D721Med (cell line): ENCODE results near the gene SLC46A2.

ENCODE experiments used
- DNase-seq: peaks from one replicate; pipeline ENCODE4 v3.0.0; 2011; ENCODE audit warnings: low spot score; ENCODE audit not compliant: insufficient read length
- FAIRE-seq: peaks from 2 replicates; lab custom pipeline; 2011; peaks lifted over from hg19 to GRCh38; lab: Jason Lieb, UNC
- TF ChIP-seq, protein P1 (sequence below): IDR thresholded peaks from 2 replicates; pipeline ENCODE4 v1.5.1; 2012; ENCODE audit warnings: mild to moderate bottlenecking, control low read depth; ENCODE audit not compliant: insufficient read depth; ENCODE audit errors: missing control alignments

Gene SLC46A2

DNA sequence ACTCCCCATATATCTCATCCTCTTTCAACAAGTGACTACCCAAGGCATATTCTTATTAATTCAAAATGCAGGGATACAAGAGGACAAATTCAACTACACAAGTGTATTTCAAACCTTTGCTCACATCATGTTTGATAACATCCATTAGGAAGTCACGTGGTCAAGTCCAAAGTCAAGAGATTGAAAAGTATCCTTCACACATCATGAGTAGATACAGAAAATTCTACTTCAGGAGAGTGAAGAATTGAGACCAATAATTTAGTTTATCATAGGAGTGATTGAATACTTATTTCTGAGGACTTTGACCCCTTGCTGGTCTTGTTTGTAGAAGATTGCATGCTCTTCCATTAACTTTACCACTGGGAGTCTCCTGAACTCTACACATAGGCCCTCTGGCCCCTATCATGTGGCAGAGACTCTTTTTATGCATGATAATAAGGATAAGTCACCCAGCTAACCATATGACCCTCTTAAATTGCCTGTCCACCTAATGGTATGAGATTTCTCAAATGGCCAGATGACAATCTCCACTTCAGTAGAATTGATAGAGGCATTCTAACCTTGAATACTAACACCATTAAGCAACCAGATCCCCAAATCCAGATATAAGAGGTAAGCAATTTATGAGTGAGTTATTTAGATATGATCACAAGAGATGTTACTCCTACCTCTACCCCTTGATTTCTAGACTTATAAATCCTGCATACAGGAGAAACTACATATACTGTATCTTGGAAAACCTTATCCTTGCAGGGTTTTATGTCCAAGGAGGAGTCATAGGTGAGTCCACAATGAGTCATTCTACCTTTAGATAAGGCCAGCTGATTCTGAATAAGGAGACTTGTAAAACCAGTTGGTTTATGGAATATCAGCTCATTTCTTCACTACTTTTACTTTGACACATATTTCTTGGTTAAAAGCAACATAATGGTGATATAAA is 26.6 kb upstream of the SLC46A2 start:
- TF ChIP-seq, protein P1, sequence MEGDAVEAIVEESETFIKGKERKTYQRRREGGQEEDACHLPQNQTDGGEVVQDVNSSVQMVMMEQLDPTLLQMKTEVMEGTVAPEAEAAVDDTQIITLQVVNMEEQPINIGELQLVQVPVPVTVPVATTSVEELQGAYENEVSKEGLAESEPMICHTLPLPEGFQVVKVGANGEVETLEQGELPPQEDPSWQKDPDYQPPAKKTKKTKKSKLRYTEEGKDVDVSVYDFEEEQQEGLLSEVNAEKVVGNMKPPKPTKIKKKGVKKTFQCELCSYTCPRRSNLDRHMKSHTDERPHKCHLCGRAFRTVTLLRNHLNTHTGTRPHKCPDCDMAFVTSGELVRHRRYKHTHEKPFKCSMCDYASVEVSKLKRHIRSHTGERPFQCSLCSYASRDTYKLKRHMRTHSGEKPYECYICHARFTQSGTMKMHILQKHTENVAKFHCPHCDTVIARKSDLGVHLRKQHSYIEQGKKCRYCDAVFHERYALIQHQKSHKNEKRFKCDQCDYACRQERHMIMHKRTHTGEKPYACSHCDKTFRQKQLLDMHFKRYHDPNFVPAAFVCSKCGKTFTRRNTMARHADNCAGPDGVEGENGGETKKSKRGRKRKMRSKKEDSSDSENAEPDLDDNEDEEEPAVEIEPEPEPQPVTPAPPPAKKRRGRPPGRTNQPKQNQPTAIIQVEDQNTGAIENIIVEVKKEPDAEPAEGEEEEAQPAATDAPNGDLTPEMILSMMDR: no peak
- FAIRE-seq (no peak), DNase-seq (no peak)

DNA sequence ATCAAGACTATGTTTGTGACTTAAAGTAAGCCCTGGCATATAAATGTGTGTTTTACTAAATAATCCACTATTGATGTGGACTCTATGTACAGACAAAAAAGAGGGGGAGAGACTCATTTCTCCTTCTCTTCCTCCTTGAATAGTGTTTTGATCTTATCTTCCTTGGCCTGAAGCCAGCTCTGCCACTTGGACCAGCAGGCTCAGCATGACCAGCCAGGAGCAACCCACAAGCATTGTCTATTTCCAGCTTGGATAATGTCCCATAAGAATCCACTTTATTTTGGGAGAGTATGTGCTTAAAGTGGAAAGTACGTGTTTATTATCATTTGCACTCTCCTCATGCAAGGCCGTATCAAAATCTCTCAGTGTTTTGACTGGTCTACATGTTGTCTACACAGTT is 23.8 kb upstream of the SLC46A2 start:
- DNase-seq (no peak), FAIRE-seq (no peak)
- TF ChIP-seq, protein P1: no peak

DNA sequence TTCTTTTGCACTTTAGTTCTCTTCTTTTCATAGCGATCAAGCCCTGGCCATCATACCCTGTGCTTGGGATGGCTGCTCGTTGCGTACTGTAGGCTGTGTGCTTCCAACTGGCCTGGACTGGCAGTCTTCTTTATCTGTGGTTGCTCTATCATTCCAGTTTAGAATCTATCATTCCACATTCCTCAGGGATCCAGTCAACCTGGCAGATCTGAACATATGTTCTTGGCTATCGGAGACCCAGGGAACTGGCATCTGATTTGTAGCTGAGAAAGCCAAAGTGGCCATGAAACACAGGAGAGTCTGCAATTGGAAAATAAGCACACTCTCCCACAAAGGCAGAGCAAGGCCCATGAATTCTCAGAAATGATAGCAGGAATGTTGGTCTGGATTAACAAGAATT is 22.6 kb upstream of the SLC46A2 start:
- no peak for FAIRE-seq
- TF ChIP-seq, protein P1: no peak

DNA sequence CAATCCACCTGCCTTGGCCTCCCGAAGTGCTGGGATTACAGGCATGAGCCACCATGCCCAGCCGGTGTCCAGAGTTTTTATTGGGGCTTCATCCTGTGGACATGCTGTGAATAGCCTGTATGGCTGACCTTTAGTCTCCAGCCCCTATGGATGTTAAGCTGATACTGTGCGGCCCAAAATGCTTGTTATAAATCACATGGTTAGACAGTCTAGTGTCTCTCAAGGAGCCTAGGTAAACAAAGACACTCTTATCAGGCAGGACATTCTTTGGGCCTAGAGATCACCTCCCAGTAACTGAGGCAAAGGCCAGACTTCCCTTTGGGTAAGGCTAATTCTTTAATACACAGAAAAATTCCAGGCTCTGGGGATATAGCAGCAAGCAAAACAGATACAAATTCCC is 22.0 kb upstream of the SLC46A2 start:
- FAIRE-seq (no peak), DNase-seq (no peak)
- TF ChIP-seq, protein P1: no peak

More for the DNA sequence above, 22.6 kb upstream of the SLC46A2 start:
- DNase-seq: no peak

DNA sequence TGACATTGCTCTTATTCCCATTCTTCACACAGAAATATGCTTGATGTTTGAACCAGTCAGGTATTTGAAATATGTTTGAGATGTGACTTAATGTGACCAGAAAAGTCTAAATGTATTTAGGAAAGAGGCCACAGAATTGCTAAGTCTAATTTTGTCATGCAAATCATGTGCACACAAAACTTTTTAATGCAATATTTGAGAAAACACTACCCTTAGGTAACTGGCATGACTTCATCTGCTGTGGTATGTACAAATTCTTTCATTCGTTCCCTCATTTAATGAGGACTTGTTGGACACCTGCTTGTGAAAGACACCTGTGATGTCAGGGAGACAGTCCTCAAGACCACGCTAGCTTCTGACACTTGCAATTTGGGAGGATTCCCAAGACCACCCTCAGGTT is 21.1 kb upstream of the SLC46A2 start:
- TF ChIP-seq, protein P1: no peak
- DNase-seq (no peak), FAIRE-seq (no peak)

DNA sequence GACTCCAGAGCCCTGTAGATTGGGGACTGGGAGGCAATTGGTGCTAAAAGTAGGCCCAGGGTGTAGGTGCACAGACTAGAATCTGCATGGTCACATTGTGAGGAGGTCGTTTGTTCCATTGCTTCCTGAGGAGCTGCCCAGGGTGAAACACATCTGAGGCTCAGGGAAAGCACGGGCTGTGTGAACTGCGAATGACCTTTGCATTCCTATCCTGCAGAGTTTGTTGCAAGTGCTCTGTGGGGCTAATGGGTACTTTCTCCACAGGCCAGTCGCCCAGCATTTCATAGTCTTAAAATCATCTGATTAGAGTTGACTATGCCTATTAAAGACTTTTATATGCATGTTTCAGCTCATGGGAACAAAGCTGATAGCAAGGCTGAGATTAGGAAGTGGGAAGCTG is 14.4 kb upstream of the SLC46A2 start:
- no peak for FAIRE-seq

More for the DNA sequence above, 14.4 kb upstream of the SLC46A2 start:
- TF ChIP-seq, protein P1: no peak
- DNase-seq: no peak
